Dermis blood vessel endothelial cell (primary cell): ENCODE data around the gene ZDHHC17. TPM values are rescaled to one million over a fixed set of nuclear protein-coding genes. Genes with fewer than 3 reads are reported as not detected.
"Not testable (repeated sequence)": the region's sequence is repeated elsewhere in the genome, so short reads cannot be mapped to it uniquely, and the experiment has no call there.

ENCODE experiments used
- DNase-seq: peaks from one replicate; pipeline ENCODE4 v3.0.0; 2010
- total RNA-seq: library from RNA; depleted of rRNA; stranded (reverse); fragments of >200 nt; gene quantifications from 2 replicates; pipeline ENCODE4 v1.2.3, GENCODE V29; 2014

Gene ZDHHC17
- 65.1 and 68.6 TPM in 2 replicates for total RNA-seq

- DNase-seq, result peak; percentile 93
These were observed at the start of gene ZDHHC17 for GRCh38 chr12:76763746-76764675. ZDHHC17 (plus strand) TSS chr12:76764115; CDS start chr12:76764237, 122 bp downstream.

GRCh38 chr12:76714415-76714814 lies 49.5 kb upstream of the ZDHHC17 start:
- DNase-seq, result no peak

- DNase-seq, result no peak
These were observed 49.1 kb upstream of the ZDHHC17 start for GRCh38 chr12:76714861-76715260.

- no peak for DNase-seq
These were observed 48.6 kb upstream of the ZDHHC17 start for GRCh38 chr12:76715332-76715731.

- no peak for DNase-seq
These were observed 46.6 kb upstream of the ZDHHC17 start for GRCh38 chr12:76717314-76717713.

- no peak for DNase-seq
These were observed 44.5 kb upstream of the ZDHHC17 start for GRCh38 chr12:76719171-76720041.

GRCh38 chr12:76720068-76720467 lies 43.8 kb upstream of the ZDHHC17 start:
- DNase-seq, result no peak

GRCh38 chr12:76726626-76727025 lies 37.3 kb upstream of the ZDHHC17 start:
- DNase-seq, result no peak

GRCh38 chr12:76732188-76732587 lies 31.7 kb upstream of the ZDHHC17 start:
- DNase-seq, result not testable (repeated sequence)

- DNase-seq, result not testable (repeated sequence)
These were observed 26.2 kb upstream of the ZDHHC17 start for GRCh38 chr12:76737689-76738088.

GRCh38 chr12:76738824-76739579 lies 24.9 kb upstream of the ZDHHC17 start:
- no peak for DNase-seq

GRCh38 chr12:76739896-76740295 lies 24.0 kb upstream of the ZDHHC17 start:
- DNase-seq, result no peak

GRCh38 chr12:76740501-76740900 lies 23.4 kb upstream of the ZDHHC17 start:
- DNase-seq, result no peak

- no peak for DNase-seq
These were observed 18.6 kb upstream of the ZDHHC17 start for GRCh38 chr12:76745343-76745742.

GRCh38 chr12:76746516-76746915 lies 17.4 kb upstream of the ZDHHC17 start:
- DNase-seq, result no peak

- DNase-seq, result no peak
These were observed 16.7 kb upstream of the ZDHHC17 start for GRCh38 chr12:76747245-76747644.

GRCh38 chr12:76755829-76756379 lies 8.0 kb upstream of the ZDHHC17 start:
- DNase-seq, result no peak

GRCh38 chr12:76757694-76758093 lies 6.2 kb upstream of the ZDHHC17 start:
- no peak for DNase-seq

GRCh38 chr12:76762601-76762980 lies 1.3 kb upstream of the ZDHHC17 start:
- DNase-seq, result peak; percentile 39

- DNase-seq, result peak; percentile 35
These were observed 941 bp downstream of the ZDHHC17 start for GRCh38 chr12:76764856-76765255.

GRCh38 chr12:76765598-76765997 lies 1.7 kb downstream of the ZDHHC17 start:
- DNase-seq, result no peak

GRCh38 chr12:76766161-76766560 lies 2.2 kb downstream of the ZDHHC17 start:
- DNase-seq, result no peak
